OCI-LY1 (cell line): Measurements from ENCODE around the gene DENND1B.

Source experiments
- EZH2 ChIP-seq: fragments of 200-600 bp; sonication (generic), shearing (Covaris generic); IDR thresholded peaks from 2 replicates; pipeline ENCODE4 v1.8.0; 2017; ENCODE audit warnings: borderline replicate concordance, mixed run types, mild to moderate bottlenecking, antibody characterized with exemption, low read length, moderate library complexity, mixed read lengths
- TF ChIP-seq, protein P1 (sequence below): fragments of 200-600 bp; sonication (generic), shearing (Covaris generic); IDR thresholded peaks from 2 replicates; pipeline ENCODE4 v1.5.1; 2017; ENCODE audit warnings: mild to moderate bottlenecking, antibody characterized with exemption, low read length, moderate library complexity, mixed read lengths

DNA sequence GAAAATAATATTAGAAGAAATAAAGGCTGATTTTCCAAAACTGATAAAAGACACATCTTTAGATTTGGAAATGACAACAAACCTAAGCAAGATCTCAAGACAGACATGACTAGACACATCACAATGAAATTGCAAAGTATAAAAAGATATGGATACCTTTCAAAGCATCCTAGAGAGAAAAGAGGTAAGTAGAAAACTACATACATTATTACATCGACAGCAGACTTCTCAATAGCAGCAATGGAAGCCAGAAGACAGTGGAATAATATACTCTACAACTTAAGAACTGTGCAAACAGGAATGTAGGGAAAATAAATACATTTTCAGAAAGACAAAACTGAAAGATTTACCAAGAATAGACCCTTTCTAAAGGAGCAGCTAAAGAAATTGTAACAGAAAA, 50.2 kb downstream of the DENND1B start:
- TF ChIP-seq EZH2: no peak
- TF ChIP-seq, protein P1, sequence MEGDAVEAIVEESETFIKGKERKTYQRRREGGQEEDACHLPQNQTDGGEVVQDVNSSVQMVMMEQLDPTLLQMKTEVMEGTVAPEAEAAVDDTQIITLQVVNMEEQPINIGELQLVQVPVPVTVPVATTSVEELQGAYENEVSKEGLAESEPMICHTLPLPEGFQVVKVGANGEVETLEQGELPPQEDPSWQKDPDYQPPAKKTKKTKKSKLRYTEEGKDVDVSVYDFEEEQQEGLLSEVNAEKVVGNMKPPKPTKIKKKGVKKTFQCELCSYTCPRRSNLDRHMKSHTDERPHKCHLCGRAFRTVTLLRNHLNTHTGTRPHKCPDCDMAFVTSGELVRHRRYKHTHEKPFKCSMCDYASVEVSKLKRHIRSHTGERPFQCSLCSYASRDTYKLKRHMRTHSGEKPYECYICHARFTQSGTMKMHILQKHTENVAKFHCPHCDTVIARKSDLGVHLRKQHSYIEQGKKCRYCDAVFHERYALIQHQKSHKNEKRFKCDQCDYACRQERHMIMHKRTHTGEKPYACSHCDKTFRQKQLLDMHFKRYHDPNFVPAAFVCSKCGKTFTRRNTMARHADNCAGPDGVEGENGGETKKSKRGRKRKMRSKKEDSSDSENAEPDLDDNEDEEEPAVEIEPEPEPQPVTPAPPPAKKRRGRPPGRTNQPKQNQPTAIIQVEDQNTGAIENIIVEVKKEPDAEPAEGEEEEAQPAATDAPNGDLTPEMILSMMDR: no peak
